GM23338 (cell line): ENCODE measurements around the gene SKP2. TPM values are rescaled to one million over a fixed set of nuclear protein-coding genes. Genes with fewer than 3 reads are reported as not detected.
A peak's percentile ranks its signal among the peaks of the same experiment; 100 is the strongest.

Experiments
- ATAC-seq: fragments of 200-7000 bp; cut with Tn5 transposase; 3 replicates; pipeline ENCODE4 v1.9.1; 2020
- DNase-seq: peaks from one replicate; pipeline ENCODE4 v3.0.0-alpha.2; 2015; ENCODE audit warnings: low spot score
- H2AFZ ChIP-seq: fragments of 200-600 bp; sonication (generic); 2 replicates; pipeline ENCODE4 v1.8.0; 2016; ENCODE audit warnings: antibody characterized with exemption, mild to moderate bottlenecking, moderate library complexity
- H3F3A ChIP-seq: fragments of 200-600 bp; sonication (generic); replicated peaks from 2 replicates; pipeline ENCODE4 v1.8.0; 2017; ENCODE audit warnings: antibody characterized with exemption, mixed run types, low read depth
- H3K27ac ChIP-seq: fragments of 200-600 bp; sonication (generic); 2 replicates; pipeline ENCODE4 v1.6.1; 2016; ENCODE audit warnings: low read depth
- H3K27me3 ChIP-seq: fragments of 200-600 bp; sonication (generic); 2 replicates; pipeline ENCODE4 v1.8.0; 2016; ENCODE audit warnings: mild to moderate bottlenecking, mixed run types, moderate library complexity; ENCODE audit not compliant: insufficient read depth
- H3K36me3 ChIP-seq: fragments of 200-600 bp; sonication (generic); 2 replicates; pipeline ENCODE4 v1.8.0; 2016; ENCODE audit warnings: mild to moderate bottlenecking; ENCODE audit not compliant: insufficient read depth
- H3K4me1 ChIP-seq: fragments of 200-600 bp; sonication (generic); 2 replicates; pipeline ENCODE4 v1.8.0; 2016; ENCODE audit warnings: mild to moderate bottlenecking, moderate library complexity; ENCODE audit not compliant: insufficient read depth
- H3K4me2 ChIP-seq: fragments of 200-600 bp; sonication (generic); 2 replicates; pipeline ENCODE4 v1.7.1; 2017; ENCODE audit warnings: mixed run types
- H3K4me3 ChIP-seq: fragments of 200-600 bp; sonication (generic); 2 replicates; pipeline ENCODE4 v1.6.1; 2016; ENCODE audit warnings: mixed run types
- H3K79me2 ChIP-seq: fragments of 200-600 bp; sonication (generic); replicated peaks from 2 replicates; pipeline ENCODE4 v1.8.0; 2017; ENCODE audit warnings: mild to moderate bottlenecking; ENCODE audit not compliant: insufficient read depth
- H3K9me2 ChIP-seq: fragments of 200-600 bp; sonication (generic); 2 replicates; pipeline ENCODE4 v1.8.0; 2017; ENCODE audit not compliant: insufficient read depth
- H4K20me1 ChIP-seq: fragments of 200-600 bp; sonication (generic); replicated peaks from 2 replicates; pipeline ENCODE4 v1.8.0; 2017; ENCODE audit warnings: mild to moderate bottlenecking; ENCODE audit not compliant: insufficient read depth
- H3K27ac Mint-ChIP-seq: 2 replicates; pipeline ENCODE4 v1.8.0; 2020; ENCODE audit warnings: inconsistent platforms, mild to moderate bottlenecking, moderate library complexity, mixed read lengths
- H3K27me3 Mint-ChIP-seq: 3 replicates; pipeline ENCODE4 v1.8.0; 2022; ENCODE audit warnings: low read depth, mild to moderate bottlenecking, moderate library complexity, mixed read lengths, inconsistent platforms; ENCODE audit not compliant: insufficient read depth, poor library complexity
- H3K36me3 Mint-ChIP-seq: 3 replicates; pipeline ENCODE4 v1.8.0; 2021; ENCODE audit warnings: low read depth, mild to moderate bottlenecking, inconsistent platforms, moderate library complexity, mixed read lengths
- H3K4me1 Mint-ChIP-seq: 3 replicates; pipeline ENCODE4 v1.8.0; 2020; ENCODE audit warnings: mild to moderate bottlenecking, inconsistent platforms, mixed read lengths
- H3K4me3 Mint-ChIP-seq: 3 replicates; pipeline ENCODE4 v1.8.0; 2021; ENCODE audit warnings: moderate library complexity, mild to moderate bottlenecking, inconsistent platforms, mixed read lengths
- H3K9me3 Mint-ChIP-seq: 3 replicates; pipeline ENCODE4 v1.8.0; 2020; ENCODE audit warnings: moderate library complexity, mild to moderate bottlenecking, inconsistent platforms, mixed read lengths
- CREB1 ChIP-seq: fragments of 250-450 bp; sonication (Bioruptor Pico); IDR thresholded peaks from 2 replicates; pipeline ENCODE4 v1.5.0; 2020; ENCODE audit warnings: low read depth, mild to moderate bottlenecking, moderate library complexity
- EZH2 ChIP-seq: fragments of 200-600 bp; sonication (generic); IDR thresholded peaks from one replicate; pipeline ENCODE4 v1.8.0; 2017; ENCODE audit warnings: antibody characterized with exemption, mild to moderate bottlenecking, low read depth; ENCODE audit not compliant: unreplicated experiment
- EZH2phosphoT487 ChIP-seq: fragments of 200-600 bp; sonication (generic); IDR thresholded peaks from one replicate; pipeline ENCODE4 v1.8.1; 2018; ENCODE audit warnings: antibody characterized with exemption; ENCODE audit not compliant: unreplicated experiment
- JUNB ChIP-seq: IDR thresholded peaks from one replicate; pipeline ENCODE4 v1.6.1; 2016; ENCODE audit warnings: antibody characterized with exemption; ENCODE audit not compliant: unreplicated experiment
- NANOG ChIP-seq: IDR thresholded peaks from 2 replicates; pipeline ENCODE4 v1.6.1; 2016; ENCODE audit warnings: antibody characterized with exemption, borderline replicate concordance
- POLR2AphosphoS5 ChIP-seq: IDR thresholded peaks from 2 replicates; pipeline ENCODE4 v1.6.1; 2016; ENCODE audit warnings: antibody characterized with exemption, low read depth
- ZNF462 ChIP-seq: fragments of 250-450 bp; sonication (Bioruptor Pico); IDR thresholded peaks from 2 replicates; pipeline ENCODE4 v1.5.0; 2020; ENCODE audit warnings: mild to moderate bottlenecking, moderate library complexity
- long read RNA-seq: library from polyadenylated mRNA; unstranded; transcript quantifications from one replicate; pipeline ENCODE4 v2.0.0, GENCODE V29; 2020; ENCODE audit not compliant: unreplicated experiment
- polyA plus RNA-seq: library from polyadenylated mRNA; unstranded; fragments of >200 nt; fragmentation: Nextera tagmentation; extraction: Ambion mirVana; gene quantifications from 2 replicates; pipeline ENCODE4 v1.2.1, GENCODE V29; 2016
- total RNA-seq: library from RNA; depleted of rRNA; stranded (reverse); fragments of >200 nt; shearing (Covaris generic); gene quantifications from 2 replicates; pipeline ENCODE4 v1.2.3, GENCODE V29; 2014; rRNA removed
- TF ChIP-seq, protein P1 (sequence below): IDR thresholded peaks from 2 replicates; pipeline ENCODE4 v1.6.1; 2016; ENCODE audit warnings: antibody characterized with exemption

Gene SKP2
- 75.6 and 97.9 TPM in 2 replicates for total RNA-seq
- polyA plus RNA-seq = 63.5 and 66.6 TPM in 2 replicates
- long read RNA-seq, transcript SKP2-201 (10 exons, 1,537 nt) = major isoform, 22 of 29 reads
- long read RNA-seq, partial matches to known transcripts = 0 of 29 reads
- long read RNA-seq, other reads (novel, unspliced or antisense) = 7 of 29 reads

- peaks cover 15% of the 10 kb centered on the region; the same call in 2 of the 3 replicates for H3K4me1 Mint-ChIP-seq
- H2AFZ ChIP-seq = peak within 1 kb of the TSS; percentile 98
These were observed at the start of gene SKP2, which contains the start of gene LMBRD2 for GRCh38 chr5:36151434-36152323. SKP2 (plus strand) TSS chr5:36152111; CDS start chr5:36152263, 152 bp downstream. LMBRD2 (minus strand) TSS chr5:36151887; CDS start chr5:36143349, 8,538 bp downstream.

GRCh38 chr5:36105819-36106218 lies 46.1 kb upstream of the SKP2 start:
- no peaks in the 10 kb centered on the region for H4K20me1 ChIP-seq
- H3K4me1 ChIP-seq = peaks cover 16% of the 10 kb centered on the region
- H3K4me3 ChIP-seq = no peak overlapping the region
- H3F3A ChIP-seq = no peaks in the 10 kb centered on the region
- DNase-seq (no peak), ATAC-seq (no peak)
- no peaks in the 10 kb centered on the region for H3K36me3 ChIP-seq
- no peak overlapping the region for H2AFZ ChIP-seq
- no peaks in the 10 kb centered on the region for H3K79me2 ChIP-seq
- no peaks in the 10 kb centered on the region for H3K9me2 ChIP-seq
- H3K27ac Mint-ChIP-seq = no peak overlapping the region
- no peak overlapping the region for H3K4me3 Mint-ChIP-seq
- no peaks in the 10 kb centered on the region for H3K27me3 Mint-ChIP-seq
- H3K27ac ChIP-seq = no peak overlapping the region
- H3K36me3 Mint-ChIP-seq = peaks cover 3% of the 10 kb centered on the region; the same call in 2 of the 3 replicates
- peaks cover 10% of the 10 kb centered on the region for H3K4me1 Mint-ChIP-seq
- no peaks in the 10 kb centered on the region for H3K9me3 Mint-ChIP-seq
- no peak overlapping the region for H3K4me2 ChIP-seq
- no peaks in the 10 kb centered on the region for H3K27me3 ChIP-seq
- TF ChIP-seq CREB1 (CRISPR knock-in tag) (no peak), POLR2AphosphoS5 (no peak), JUNB (no peak), ZNF462 (CRISPR knock-in tag) (no peak), NANOG (no peak)
- TF ChIP-seq, protein P1, sequence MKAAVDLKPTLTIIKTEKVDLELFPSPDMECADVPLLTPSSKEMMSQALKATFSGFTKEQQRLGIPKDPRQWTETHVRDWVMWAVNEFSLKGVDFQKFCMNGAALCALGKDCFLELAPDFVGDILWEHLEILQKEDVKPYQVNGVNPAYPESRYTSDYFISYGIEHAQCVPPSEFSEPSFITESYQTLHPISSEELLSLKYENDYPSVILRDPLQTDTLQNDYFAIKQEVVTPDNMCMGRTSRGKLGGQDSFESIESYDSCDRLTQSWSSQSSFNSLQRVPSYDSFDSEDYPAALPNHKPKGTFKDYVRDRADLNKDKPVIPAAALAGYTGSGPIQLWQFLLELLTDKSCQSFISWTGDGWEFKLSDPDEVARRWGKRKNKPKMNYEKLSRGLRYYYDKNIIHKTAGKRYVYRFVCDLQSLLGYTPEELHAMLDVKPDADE = no peak

More at GRCh38 chr5:36151434-36152323, at the start of gene SKP2, which contains the start of gene LMBRD2:
- Histone ChIP-seq H3K4me2 (peak within 1 kb of the TSS; percentile 97), H3F3A (no peaks in the 10 kb centered on the region), H3K27me3 (no peaks in the 10 kb centered on the region), H3K4me3 (peak within 1 kb of the TSS; percentile 84), H3K79me2 (peaks cover 37% of the 10 kb centered on the region), H4K20me1 (no peaks in the 10 kb centered on the region; the same call in 1 of the 2 replicates), H3K36me3 (peaks cover 6% of the 10 kb centered on the region; the same call in 1 of the 2 replicates), H3K4me1 (no peaks in the 10 kb centered on the region; the same call in 1 of the 2 replicates), H3K27ac (peak within 1 kb of the TSS; percentile 74; the same call in 1 of the 2 replicates), H3K9me2 (no peaks in the 10 kb centered on the region)
- ATAC-seq (peak; percentile 98), DNase-seq (peak; percentile 99)
- TF ChIP-seq, protein P1 = peak; percentile 94
- TF ChIP-seq EZH2 = no peak
- peak; percentile 52; the same call in 1 of the 2 replicates for TF ChIP-seq CREB1 (CRISPR knock-in tag)
- TF ChIP-seq EZH2phosphoT487 = no peak
- TF ChIP-seq POLR2AphosphoS5 = peak; percentile 90
- H3K9me3 Mint-ChIP-seq = no peaks in the 10 kb centered on the region
- H3K36me3 Mint-ChIP-seq = peaks cover 42% of the 10 kb centered on the region
- peak within 1 kb of the TSS; percentile 98 for H3K4me3 Mint-ChIP-seq
- H3K27ac Mint-ChIP-seq = peak within 1 kb of the TSS; percentile 92
- H3K27me3 Mint-ChIP-seq = no peaks in the 10 kb centered on the region
